ENCODE results near the gene GMDS.
A peak's percentile ranks its signal among the peaks of the same experiment; 100 is the strongest.

Gene GMDS

DNA sequence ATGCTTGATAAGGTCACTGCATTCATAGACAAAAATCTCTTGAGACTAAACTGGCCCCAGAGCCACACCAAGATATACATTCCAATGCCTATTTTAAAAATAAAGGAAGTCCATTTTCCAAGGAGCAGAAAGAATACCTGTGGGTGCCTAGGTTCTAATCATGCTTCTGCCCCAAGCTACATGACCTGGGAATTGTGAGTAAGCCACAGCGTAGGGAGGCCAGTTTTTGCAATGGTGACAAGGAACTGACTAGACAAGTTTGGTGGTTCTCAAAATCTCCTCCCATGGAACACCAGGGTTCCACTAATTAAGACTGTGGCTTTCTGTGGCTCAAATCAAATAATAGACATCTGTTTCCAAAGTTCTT is 83.3 kb downstream of the GMDS start:
- peak overlapping the region; percentile 5 for H3K4me3 ChIP-seq (ENCODE audit: low read length, poor library complexity, severe bottlenecking)
- no peaks in the 10 kb centered on the region for H3K27me3 ChIP-seq (ENCODE audit: insufficient read depth, low read length, poor library complexity, severe bottlenecking)
- no peaks in the 10 kb centered on the region for H3K9me3 ChIP-seq (ENCODE audit: insufficient read depth, low read depth, low read length)
- peaks cover 15% of the 10 kb centered on the region for H3K79me2 ChIP-seq (ENCODE audit: insufficient read depth, low read length)
- H3K4me1 ChIP-seq (ENCODE audit: insufficient read depth, low read length, poor library complexity, severe bottlenecking), result peaks cover 58% of the 10 kb centered on the region
- H3K36me3 ChIP-seq (ENCODE audit: insufficient read depth, low read length), result no peaks in the 10 kb centered on the region
- peaks cover 8% of the 10 kb centered on the region; the same call in 1 of the 2 replicates for H3F3A ChIP-seq (ENCODE audit: low read depth)
- H2AFZ ChIP-seq (ENCODE audit: low read length), result no peak overlapping the region
- no peaks in the 10 kb centered on the region for H3K9me2 ChIP-seq (replicated peaks; ENCODE audit: low read depth, low read length)
- no peak for TF ChIP-seq EZH2phosphoT487 (IDR thresholded peaks at IDR 0.05; ENCODE audit: borderline replicate concordance)
- TF ChIP-seq, protein P1, sequence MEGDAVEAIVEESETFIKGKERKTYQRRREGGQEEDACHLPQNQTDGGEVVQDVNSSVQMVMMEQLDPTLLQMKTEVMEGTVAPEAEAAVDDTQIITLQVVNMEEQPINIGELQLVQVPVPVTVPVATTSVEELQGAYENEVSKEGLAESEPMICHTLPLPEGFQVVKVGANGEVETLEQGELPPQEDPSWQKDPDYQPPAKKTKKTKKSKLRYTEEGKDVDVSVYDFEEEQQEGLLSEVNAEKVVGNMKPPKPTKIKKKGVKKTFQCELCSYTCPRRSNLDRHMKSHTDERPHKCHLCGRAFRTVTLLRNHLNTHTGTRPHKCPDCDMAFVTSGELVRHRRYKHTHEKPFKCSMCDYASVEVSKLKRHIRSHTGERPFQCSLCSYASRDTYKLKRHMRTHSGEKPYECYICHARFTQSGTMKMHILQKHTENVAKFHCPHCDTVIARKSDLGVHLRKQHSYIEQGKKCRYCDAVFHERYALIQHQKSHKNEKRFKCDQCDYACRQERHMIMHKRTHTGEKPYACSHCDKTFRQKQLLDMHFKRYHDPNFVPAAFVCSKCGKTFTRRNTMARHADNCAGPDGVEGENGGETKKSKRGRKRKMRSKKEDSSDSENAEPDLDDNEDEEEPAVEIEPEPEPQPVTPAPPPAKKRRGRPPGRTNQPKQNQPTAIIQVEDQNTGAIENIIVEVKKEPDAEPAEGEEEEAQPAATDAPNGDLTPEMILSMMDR (conservative IDR thresholded peaks at IDR 0.05; ENCODE audit: low read length), result no peak
- no peak overlapping the region for H3K9ac ChIP-seq (ENCODE audit: low read depth, low read length, poor library complexity, severe bottlenecking)
- H4K20me1 ChIP-seq (ENCODE audit: insufficient read depth, low read length, poor library complexity, severe bottlenecking), result peaks cover 8% of the 10 kb centered on the region
- peak overlapping the region; percentile 76 for H3K4me2 ChIP-seq (ENCODE audit: low read depth, low read length, poor library complexity, severe bottlenecking)

DNA sequence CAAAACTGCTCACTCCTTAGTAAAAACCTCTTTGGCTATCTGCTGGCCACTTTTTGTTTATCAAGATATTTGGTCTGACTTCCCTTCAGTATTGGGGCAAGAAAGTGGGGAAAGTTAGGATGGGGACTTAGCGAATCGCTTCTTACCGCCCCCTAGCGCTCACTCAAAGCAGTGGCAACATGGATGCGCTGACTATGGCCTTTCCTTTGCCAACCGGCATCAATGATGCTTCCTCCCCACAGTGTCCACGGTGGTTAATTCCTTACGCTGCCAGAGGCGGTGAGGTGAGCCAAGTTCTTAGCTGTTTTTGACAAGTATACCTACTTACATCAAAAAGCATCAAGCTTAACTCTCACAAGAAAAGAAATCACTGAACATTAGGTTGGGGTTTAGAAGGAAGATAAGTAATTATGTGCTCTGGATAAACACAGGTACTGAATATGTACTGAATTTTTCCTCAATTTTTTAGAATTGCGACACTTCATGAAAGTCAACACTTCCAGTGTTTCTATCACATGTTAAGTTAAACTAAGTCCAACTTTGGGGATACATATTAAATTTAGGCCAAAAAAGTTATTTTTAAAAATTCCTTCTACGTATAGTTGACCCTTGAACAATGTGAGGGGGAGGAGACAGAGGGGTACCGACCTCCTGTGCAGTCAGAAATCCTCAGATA is 86.7 kb downstream of the GMDS start:
- H3K4me3 ChIP-seq (ENCODE audit: low read length, poor library complexity, severe bottlenecking), result no peak overlapping the region
- H3K79me2 ChIP-seq (ENCODE audit: insufficient read depth, low read length), result peaks cover 12% of the 10 kb centered on the region; the same call in 1 of the 2 replicates
- no peaks in the 10 kb centered on the region for H3K27me3 ChIP-seq (ENCODE audit: insufficient read depth, low read length, poor library complexity, severe bottlenecking)
- no peak for TF ChIP-seq EZH2phosphoT487 (IDR thresholded peaks at IDR 0.05; ENCODE audit: borderline replicate concordance)
- TF ChIP-seq, protein P1 (conservative IDR thresholded peaks at IDR 0.05; ENCODE audit: low read length), result peak; percentile 63
- no peak overlapping the region for H3K4me2 ChIP-seq (ENCODE audit: low read depth, low read length, poor library complexity, severe bottlenecking)
- H3K9ac ChIP-seq (ENCODE audit: low read depth, low read length, poor library complexity, severe bottlenecking), result no peak overlapping the region
- no peaks in the 10 kb centered on the region for H3K36me3 ChIP-seq (ENCODE audit: insufficient read depth, low read length)
- H3F3A ChIP-seq (ENCODE audit: low read depth), result peaks cover 8% of the 10 kb centered on the region; the same call in 1 of the 2 replicates
- H4K20me1 ChIP-seq (ENCODE audit: insufficient read depth, low read length, poor library complexity, severe bottlenecking), result peaks cover 8% of the 10 kb centered on the region
- no peaks in the 10 kb centered on the region for H3K9me3 ChIP-seq (ENCODE audit: insufficient read depth, low read depth, low read length)
- no peaks in the 10 kb centered on the region for H3K9me2 ChIP-seq (replicated peaks; ENCODE audit: low read depth, low read length)
- peaks cover 32% of the 10 kb centered on the region for H3K4me1 ChIP-seq (ENCODE audit: insufficient read depth, low read length, poor library complexity, severe bottlenecking)
- H2AFZ ChIP-seq (ENCODE audit: low read length), result no peak overlapping the region

DNA sequence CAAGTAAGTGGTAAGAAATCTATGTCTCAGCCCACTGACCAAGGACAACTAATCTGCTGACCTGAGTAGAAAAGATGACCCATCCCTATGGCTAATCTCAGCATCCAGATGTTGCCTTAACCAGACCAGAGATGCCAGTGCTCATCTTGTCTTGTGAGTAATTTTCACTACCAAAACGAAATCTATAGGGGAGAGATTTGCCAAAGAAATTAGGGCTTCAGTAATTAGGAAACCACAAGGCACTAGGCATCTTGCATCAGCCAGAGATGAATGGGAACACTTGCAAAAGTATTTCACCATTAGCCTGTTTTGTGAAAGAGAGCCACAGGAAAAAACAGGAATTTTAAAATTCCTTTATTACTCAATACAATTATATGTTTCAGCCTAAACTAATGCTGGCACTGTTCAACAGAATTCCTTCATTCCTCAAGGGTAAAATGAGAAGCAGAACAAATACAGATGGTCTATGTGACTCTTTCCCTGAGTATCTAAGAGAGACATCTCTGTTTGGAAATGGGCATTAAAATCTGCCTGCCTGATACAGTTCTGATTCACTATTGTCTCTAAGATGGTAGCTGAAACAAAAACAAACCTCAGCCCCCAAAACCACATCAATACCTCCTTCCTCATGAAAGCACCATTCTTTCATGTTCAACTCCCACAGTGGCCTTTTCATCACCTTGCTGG is 87.8 kb downstream of the GMDS start:
- no peak for TF ChIP-seq EZH2phosphoT487 (IDR thresholded peaks at IDR 0.05; ENCODE audit: borderline replicate concordance)
- TF ChIP-seq, protein P1 (conservative IDR thresholded peaks at IDR 0.05; ENCODE audit: low read length), result no peak
- Histone ChIP-seq H3K9me3 (ENCODE audit: insufficient read depth, low read depth, low read length) (no peaks in the 10 kb centered on the region), H3K79me2 (ENCODE audit: insufficient read depth, low read length) (peaks cover 6% of the 10 kb centered on the region; the same call in 1 of the 2 replicates), H3K4me2 (ENCODE audit: low read depth, low read length, poor library complexity, severe bottlenecking) (no peak overlapping the region), H3K4me1 (ENCODE audit: insufficient read depth, low read length, poor library complexity, severe bottlenecking) (peaks cover 21% of the 10 kb centered on the region), H3K4me3 (ENCODE audit: low read length, poor library complexity, severe bottlenecking) (no peak overlapping the region), H3K9me2 (replicated peaks; ENCODE audit: low read depth, low read length) (no peaks in the 10 kb centered on the region), H4K20me1 (ENCODE audit: insufficient read depth, low read length, poor library complexity, severe bottlenecking) (peaks cover 8% of the 10 kb centered on the region), H3F3A (ENCODE audit: low read depth) (peaks cover 8% of the 10 kb centered on the region; the same call in 1 of the 2 replicates), H2AFZ (ENCODE audit: low read length) (no peak overlapping the region), H3K36me3 (ENCODE audit: insufficient read depth, low read length) (no peaks in the 10 kb centered on the region), H3K27me3 (ENCODE audit: insufficient read depth, low read length, poor library complexity, severe bottlenecking) (no peaks in the 10 kb centered on the region), H3K9ac (ENCODE audit: low read depth, low read length, poor library complexity, severe bottlenecking) (no peak overlapping the region)

Data from Loucy (cell line).